HG03175 (cell line): ENCODE measurements around the gene SPRYD7.
A peak's percentile ranks its signal among the peaks of the same experiment; 100 is the strongest.
"Not testable (repeated sequence)": the region's sequence is repeated elsewhere in the genome, so short reads cannot be mapped to it uniquely, and the experiment has no call there.

Experiments used
- ATAC-seq: cut with Tn5 transposase; IDR thresholded peaks from one replicate; pipeline ENCODE4 v1.9.1; 2021; ENCODE audit warnings: mild to moderate bottlenecking, moderate library complexity; ENCODE audit not compliant: unreplicated experiment

The SPRYD7 gene, protein sequence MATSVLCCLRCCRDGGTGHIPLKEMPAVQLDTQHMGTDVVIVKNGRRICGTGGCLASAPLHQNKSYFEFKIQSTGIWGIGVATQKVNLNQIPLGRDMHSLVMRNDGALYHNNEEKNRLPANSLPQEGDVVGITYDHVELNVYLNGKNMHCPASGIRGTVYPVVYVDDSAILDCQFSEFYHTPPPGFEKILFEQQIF

DNA sequence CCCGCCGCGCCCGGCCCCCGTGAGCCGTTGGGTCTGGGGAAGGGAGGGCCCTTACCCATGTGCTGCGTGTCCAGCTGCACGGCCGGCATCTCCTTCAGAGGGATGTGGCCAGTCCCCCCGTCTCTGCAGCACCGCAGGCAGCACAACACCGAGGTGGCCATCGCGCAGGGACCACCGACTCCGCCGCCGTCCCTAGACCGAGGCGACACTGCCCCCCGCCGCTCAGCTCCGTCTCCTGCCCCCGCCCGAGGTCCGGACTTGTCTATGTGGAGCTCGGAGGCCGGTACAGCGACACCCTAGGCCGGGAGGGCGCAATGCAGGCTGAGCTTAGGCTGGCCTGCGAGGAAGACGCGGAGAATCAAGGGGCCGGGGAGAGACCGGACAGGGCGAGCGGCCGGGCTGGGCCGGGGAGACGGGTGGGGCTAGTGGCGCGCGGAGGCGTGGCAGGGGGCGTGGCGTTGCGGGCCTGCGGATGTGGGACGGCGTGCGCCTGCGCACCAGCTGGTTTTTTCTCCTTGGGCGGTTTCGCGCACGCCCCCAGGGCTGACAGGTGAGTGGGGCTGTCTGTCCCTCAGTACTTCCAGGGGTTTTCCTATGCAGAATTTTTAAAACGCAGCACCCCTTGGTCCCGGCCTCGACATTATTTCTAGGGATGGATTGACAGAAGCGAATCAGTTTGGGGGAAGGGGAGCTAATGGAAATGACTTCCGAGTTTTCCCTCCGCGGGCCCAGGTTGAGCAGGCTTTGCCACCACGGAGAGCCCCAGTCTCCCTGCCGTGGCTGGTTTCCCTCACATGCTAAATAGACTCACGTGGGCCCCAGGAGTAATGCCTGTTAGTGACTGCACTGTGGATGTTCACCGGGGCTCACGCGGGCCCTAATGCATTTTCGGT is at the start of gene SPRYD7:
Gene SPRYD7, minus strand, starts transcription at position 266 of the 893 bp plus-strand sequence. Its CDS starts 105 bp downstream, at position 161.
- peak; percentile 99 for ATAC-seq

GRCh38 chr13:49985129-49985528 is 49.0 kb upstream of the SPRYD7 start:
- no peak for ATAC-seq

- no peak for ATAC-seq
Observed at GRCh38 chr13:49980266-49980665, 44.1 kb upstream of the SPRYD7 start.

- no peak for ATAC-seq
Observed at GRCh38 chr13:49977992-49978391, 41.9 kb upstream of the SPRYD7 start.

GRCh38 chr13:49976314-49977258 is 40.4 kb upstream of the SPRYD7 start:
- ATAC-seq: no peak

- ATAC-seq: no peak
Observed at GRCh38 chr13:49975826-49976225, 39.7 kb upstream of the SPRYD7 start.

GRCh38 chr13:49972709-49973108 is 36.6 kb upstream of the SPRYD7 start:
- ATAC-seq: no peak

DNA sequence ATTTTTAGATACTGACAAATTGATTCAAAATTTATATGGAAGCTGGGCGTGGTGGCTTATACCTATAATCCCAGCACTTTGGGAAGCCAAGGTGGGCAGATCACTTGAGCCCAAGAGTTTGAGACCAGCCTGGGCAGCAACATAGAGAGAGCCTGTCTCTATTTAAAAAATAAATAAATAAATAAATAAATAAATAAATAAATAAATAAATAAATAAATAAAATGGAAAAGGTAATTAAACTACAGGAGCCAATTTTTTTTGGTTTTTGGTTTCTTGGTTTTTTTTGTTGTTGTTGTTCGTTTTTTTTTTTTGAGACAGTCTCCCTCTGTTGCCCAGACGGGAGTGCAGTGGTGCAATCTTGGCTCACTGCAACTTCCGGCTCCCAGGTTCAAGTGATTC is 31.3 kb upstream of the SPRYD7 start:
- ATAC-seq: no peak

GRCh38 chr13:49958321-49958720 is 22.2 kb upstream of the SPRYD7 start:
- no peak for ATAC-seq

DNA sequence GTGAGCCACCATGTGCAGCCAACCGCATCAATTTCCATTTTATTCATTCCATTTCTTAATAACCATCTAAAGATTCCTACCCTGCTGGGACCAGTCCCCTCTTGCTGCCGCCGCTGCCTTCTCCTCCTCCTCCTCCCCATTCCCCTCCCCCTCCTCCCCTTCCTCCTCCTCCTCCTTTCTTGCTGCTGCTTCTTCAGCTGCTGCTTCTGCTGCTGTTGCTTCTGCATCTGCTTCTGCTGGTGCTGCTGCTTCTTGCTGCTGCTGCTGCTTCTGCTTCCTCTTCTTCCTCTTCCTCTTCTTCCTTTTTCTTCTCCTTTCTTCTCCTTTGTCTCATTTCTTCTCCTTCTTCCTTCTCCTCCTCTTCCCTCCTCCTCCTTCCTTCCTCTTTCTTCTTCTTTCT is 20.0 kb upstream of the SPRYD7 start:
- ATAC-seq: no peak

DNA sequence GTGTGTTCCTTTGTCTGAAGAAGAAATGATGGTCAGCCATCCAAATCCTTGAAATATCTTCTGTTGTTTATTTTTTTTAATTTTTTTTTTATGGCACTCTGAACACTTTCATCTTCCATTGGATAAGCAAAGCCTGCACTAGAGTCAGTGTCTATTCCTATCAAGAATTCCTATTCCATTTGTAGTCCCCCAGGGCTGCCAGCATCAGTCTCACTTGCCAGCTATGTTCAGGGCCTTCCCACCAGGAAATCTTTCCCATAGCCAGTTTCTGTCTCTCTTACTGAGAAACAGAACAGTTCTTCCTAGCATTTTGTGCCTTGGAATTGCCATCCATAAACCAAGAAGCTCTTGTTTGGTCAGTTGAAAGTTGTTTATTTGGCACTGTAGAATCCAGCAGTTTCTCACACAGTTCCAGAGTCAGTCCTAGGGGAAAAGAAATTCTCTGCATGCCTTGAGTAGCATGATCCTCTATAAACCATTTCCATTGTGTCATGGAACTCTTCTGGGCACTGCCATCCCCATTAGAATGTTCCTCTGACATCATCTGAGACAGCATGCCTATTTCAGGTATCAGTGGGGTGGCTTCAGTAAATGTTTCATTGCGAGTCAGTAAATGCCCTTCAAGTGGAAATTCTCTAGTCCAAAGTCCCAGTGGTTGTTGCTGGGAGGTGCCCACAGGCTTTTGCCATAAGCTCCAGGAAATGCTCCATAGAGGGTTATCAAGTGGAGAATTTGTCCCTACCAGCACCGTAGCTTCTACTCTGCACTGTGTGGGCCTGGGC is 18.7 kb upstream of the SPRYD7 start:
- no peak for ATAC-seq

- ATAC-seq: no peak
Observed at GRCh38 chr13:49953560-49953959, 17.4 kb upstream of the SPRYD7 start.

DNA sequence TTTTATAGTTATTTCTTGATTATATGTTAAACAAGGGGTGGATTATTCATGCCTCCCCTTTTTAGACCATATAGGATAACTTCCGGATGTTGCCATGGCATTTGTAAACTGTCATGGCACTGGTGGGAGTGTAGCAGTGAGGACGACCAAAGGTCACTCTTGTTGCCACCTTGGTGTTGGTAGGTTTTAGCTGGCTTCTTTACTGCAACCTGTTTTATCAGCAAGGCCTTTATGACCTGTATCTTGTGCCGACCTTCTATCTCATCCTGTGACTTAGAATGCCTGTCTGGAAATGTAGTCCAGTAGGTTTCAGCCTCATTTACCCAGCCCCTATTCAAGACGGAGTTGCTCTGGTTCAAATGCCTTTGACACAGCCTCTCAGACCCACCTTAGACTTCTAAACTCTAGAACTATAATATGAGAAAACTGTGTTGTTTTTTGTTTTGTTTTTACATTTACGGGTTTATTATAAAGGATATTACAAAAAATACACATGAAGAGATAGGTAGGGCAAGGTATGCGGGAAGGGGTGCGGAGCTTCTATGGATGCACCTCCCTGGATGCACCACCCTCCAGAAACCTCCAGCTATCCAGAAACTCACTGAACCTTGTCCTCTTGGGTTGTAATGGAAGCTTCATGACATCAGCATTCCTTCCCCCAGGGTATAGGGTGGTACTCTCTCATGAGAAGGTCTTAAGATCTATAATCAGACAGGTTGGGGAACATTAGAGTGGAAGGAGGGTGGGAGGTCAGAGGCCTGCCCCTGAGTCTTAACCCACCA is 15.8 kb upstream of the SPRYD7 start:
- no peak for ATAC-seq

DNA sequence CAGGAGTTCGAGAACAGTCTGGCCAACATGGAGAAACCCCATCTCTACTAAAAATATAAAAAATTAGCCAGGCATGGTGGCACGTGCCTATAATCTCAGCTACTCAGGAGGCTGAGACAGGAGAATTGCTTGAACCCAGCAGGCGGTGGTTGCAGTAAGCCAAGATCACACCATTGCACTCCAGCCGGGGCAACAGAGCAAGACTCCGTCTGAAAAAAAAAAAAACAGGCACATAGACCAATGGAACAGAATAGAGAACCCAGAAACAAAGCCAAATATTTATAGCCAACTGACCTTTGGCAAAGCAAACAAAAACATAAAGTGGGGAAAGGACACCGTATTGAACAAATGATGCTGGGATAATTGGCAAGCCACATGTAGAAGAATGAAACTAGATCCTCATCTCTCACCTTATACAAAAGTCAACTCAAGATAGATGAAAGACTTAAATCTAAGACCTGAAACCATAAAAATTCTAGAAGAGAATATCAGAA is 12.7 kb upstream of the SPRYD7 start:
- not testable (repeated sequence) for ATAC-seq

- ATAC-seq: no peak
Observed at GRCh38 chr13:49939321-49939720, 3.2 kb upstream of the SPRYD7 start.

DNA sequence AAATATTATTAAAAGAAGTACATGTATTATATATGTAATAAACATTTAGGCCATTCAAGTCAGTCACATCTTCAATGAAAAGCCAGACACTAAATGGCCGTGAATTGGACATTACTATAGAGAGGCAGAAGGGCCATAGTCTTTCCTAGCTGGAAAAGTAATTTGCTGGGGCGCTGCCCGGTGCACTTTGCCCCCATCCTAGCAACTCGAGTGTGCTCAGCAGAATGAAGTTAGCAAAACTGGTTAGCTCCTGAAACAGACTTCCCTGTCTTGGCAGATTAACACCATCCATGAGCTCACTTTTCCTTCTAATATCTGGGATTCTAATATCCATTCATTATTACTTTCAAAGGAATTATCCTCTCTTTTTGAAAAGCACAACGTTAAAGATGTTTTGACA is 2.8 kb upstream of the SPRYD7 start:
- ATAC-seq: no peak

- ATAC-seq: no peak
Observed at GRCh38 chr13:49938314-49938713, 2.2 kb upstream of the SPRYD7 start.

GRCh38 chr13:49936968-49937273 is 781 bp upstream of the SPRYD7 start:
- no peak for ATAC-seq

DNA sequence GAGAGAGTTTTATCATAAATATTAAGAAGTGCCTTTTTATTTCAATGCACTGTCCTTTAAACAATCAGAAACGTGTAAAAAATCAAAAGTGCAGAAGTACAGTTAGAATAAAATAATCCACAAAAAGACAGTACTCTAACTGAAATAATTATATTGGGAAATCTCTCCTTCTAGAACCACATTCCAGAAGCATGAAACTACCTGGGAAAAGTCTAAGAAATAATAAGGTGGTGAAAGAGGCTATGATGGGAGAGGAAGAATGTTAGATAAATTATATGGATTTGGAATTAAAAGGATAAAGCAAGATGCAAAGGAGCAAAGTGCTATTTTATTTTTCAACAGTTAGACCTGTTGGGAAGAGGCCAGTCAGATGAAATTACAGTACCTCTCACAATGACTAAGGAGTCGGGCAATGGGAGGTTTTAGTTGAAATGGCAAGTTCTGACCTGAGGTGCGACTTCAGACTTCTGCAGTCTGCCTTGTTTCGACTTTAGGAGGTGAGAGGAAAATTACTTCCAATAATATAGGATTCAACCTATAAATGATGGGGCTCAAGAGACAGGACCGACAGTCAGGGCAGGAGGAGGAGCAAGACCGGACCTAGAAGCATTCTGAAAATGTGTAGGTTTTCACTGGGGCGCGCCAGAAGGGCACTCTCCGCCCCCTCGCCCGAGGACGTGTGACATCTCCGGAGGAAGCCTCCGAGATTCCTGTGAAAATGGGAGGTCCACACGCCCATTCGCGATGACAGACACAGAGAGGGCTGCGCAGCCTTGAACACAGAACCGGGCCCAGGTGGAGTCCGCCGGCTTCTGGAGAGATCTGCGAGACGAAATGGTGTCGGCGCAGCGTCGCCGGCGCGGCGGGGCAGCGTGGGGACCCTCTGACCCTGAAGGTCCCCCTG is 717 bp downstream of the SPRYD7 start:
- ATAC-seq: peak; percentile 20
